KMS-11 (cell line): ENCODE results near the gene RAB4B.
"Not testable (repeated sequence)": the region's sequence is repeated elsewhere in the genome, so short reads cannot be mapped to it uniquely, and the experiment has no call there.

Source experiments
- H2AFZ ChIP-seq: fragments of 200-600 bp; sonication (generic); 2 replicates; pipeline ENCODE4 v1.6.1; 2016; ENCODE audit warnings: antibody characterized with exemption, mixed run types, low read depth
- H3K27ac ChIP-seq: fragments of 200-600 bp; sonication (generic); 2 replicates; pipeline ENCODE4 v1.6.1; 2016; ENCODE audit warnings: mild to moderate bottlenecking, mixed run types
- H3K27me3 ChIP-seq: fragments of 200-600 bp; sonication (generic); 2 replicates; pipeline ENCODE4 v1.6.1; 2017; ENCODE audit warnings: mild to moderate bottlenecking, low read depth, mixed run types, moderate library complexity; ENCODE audit not compliant: insufficient read depth
- H3K36me3 ChIP-seq: fragments of 200-600 bp; sonication (generic); 2 replicates; pipeline ENCODE4 v1.6.1; 2017; ENCODE audit warnings: mild to moderate bottlenecking, mixed run types; ENCODE audit not compliant: insufficient read depth
- H3K4me1 ChIP-seq: fragments of 200-600 bp; sonication (generic); 2 replicates; pipeline ENCODE4 v1.6.1; 2016; ENCODE audit warnings: mild to moderate bottlenecking, low read depth, mixed run types; ENCODE audit not compliant: poor library complexity, severe bottlenecking
- H3K4me2 ChIP-seq: fragments of 200-600 bp; sonication (generic); 2 replicates; pipeline ENCODE4 v1.7.0; 2016; ENCODE audit warnings: mild to moderate bottlenecking, mixed run types
- H3K4me3 ChIP-seq: fragments of 200-600 bp; sonication (generic); IDR thresholded peaks from 2 replicates; pipeline ENCODE4 v1.6.1; 2017; ENCODE audit warnings: low read depth, low read length, mixed read lengths; ENCODE audit not compliant: insufficient read depth
- H3K79me2 ChIP-seq: fragments of 200-600 bp; sonication (generic); 2 replicates; pipeline ENCODE4 v1.6.1; 2016; ENCODE audit warnings: low read depth, mixed run types; ENCODE audit not compliant: insufficient read depth
- H3K9ac ChIP-seq: fragments of 200-600 bp; sonication (generic); 2 replicates; pipeline ENCODE4 v1.6.1; 2016; ENCODE audit warnings: mild to moderate bottlenecking, mixed run types
- H4K20me1 ChIP-seq: fragments of 200-600 bp; sonication (generic); 2 replicates; pipeline ENCODE4 v1.6.1; 2016; ENCODE audit warnings: mild to moderate bottlenecking, mixed run types; ENCODE audit not compliant: insufficient read depth
- CTCF ChIP-seq: fragments of 200-600 bp; sonication (generic); conservative IDR thresholded peaks from 2 replicates; pipeline ENCODE4 v1.6.1; 2017; ENCODE audit warnings: low read depth, mild to moderate bottlenecking, antibody characterized with exemption, low read length, moderate library complexity, mixed read lengths

The RAB4B gene, protein sequence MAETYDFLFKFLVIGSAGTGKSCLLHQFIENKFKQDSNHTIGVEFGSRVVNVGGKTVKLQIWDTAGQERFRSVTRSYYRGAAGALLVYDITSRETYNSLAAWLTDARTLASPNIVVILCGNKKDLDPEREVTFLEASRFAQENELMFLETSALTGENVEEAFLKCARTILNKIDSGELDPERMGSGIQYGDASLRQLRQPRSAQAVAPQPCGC

GRCh38 chr19:40777937-40778705 is at the start of gene RAB4B:
TSS of gene RAB4B (plus strand) at chr19:40778247. CDS start at chr19:40778376, 129 bp downstream.
- H3K4me1 ChIP-seq: peaks cover 12% of the 10 kb centered on the region
- H2AFZ ChIP-seq: peak within 1 kb of the TSS; percentile 67

GRCh38 chr19:40730065-40730464 is 48.0 kb upstream of the RAB4B start:
- H3K79me2 ChIP-seq, H4K20me1 ChIP-seq, H3K9ac ChIP-seq, H3K27me3 ChIP-seq, H3K4me1 ChIP-seq, H3K36me3 ChIP-seq, H3K27ac ChIP-seq, H2AFZ ChIP-seq, H3K4me3 ChIP-seq, H3K4me2 ChIP-seq: not testable (repeated sequence)

More at GRCh38 chr19:40777937-40778705, at the start of gene RAB4B:
- no peaks in the 10 kb centered on the region for H4K20me1 ChIP-seq
- peak within 1 kb of the TSS; percentile 86 for H3K27ac ChIP-seq
- no peaks in the 10 kb centered on the region for H3K79me2 ChIP-seq
- TF ChIP-seq CTCF: no peak
- H3K9ac ChIP-seq: peak within 1 kb of the TSS; percentile 57; the same call in 1 of the 2 replicates
- peak within 1 kb of the TSS; percentile 58 for H3K4me3 ChIP-seq
- peak within 1 kb of the TSS; percentile 98 for H3K4me2 ChIP-seq
- peaks cover 25% of the 10 kb centered on the region for H3K27me3 ChIP-seq
- no peaks in the 10 kb centered on the region for H3K36me3 ChIP-seq

DNA sequence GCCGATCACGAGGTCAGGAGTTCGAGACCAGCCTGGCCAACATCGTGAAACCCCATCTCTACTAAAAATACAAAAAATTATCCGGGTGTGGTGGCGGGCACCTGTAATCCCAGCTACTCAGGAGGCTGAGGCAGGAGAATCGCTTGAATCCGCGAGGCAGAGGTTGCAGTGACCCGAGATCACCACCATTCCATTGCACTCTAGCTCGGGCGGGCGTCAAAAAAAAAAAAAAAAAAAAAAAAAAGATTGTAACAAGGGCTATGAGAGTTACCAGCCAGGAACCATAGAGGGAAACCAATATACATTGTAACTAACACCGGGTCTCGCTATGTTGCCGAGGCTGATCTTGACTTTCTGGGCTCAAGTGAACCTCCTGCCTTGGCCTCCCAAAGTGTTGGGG is 45.7 kb upstream of the RAB4B start:
- not testable (repeated sequence) for H3K27me3 ChIP-seq, H3K4me3 ChIP-seq, H3K9ac ChIP-seq, H3K4me2 ChIP-seq, H4K20me1 ChIP-seq, H2AFZ ChIP-seq, H3K79me2 ChIP-seq, H3K27ac ChIP-seq, H3K4me1 ChIP-seq, H3K36me3 ChIP-seq

DNA sequence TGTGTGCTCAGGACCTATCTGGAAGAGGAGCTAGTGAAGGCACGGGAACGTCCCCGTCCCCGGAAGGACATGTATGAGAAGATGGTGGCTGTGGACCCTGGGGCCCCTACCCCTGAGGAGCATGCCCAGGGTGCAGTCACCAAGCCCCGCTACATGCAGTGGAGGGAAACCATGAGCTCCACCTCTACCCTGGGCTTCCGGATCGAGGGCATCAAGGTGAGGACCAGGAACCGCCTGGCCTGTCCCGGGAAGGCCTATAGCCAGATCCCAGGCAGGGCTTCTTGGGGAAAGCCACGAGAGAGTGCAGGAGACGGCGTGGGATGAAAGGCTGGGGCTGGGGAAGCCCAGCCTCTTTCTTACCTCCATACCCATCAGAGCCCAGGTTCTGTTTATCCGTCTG is 44.9 kb upstream of the RAB4B start:
- no peaks in the 10 kb centered on the region for H3K4me1 ChIP-seq
- H3K4me3 ChIP-seq: no peak overlapping the region
- TF ChIP-seq CTCF: no peak
- no peak overlapping the region for H3K4me2 ChIP-seq
- no peaks in the 10 kb centered on the region for H3K79me2 ChIP-seq
- H3K36me3 ChIP-seq: no peaks in the 10 kb centered on the region
- no peak overlapping the region for H3K9ac ChIP-seq
- no peaks in the 10 kb centered on the region for H3K27me3 ChIP-seq
- no peak overlapping the region for H3K27ac ChIP-seq
- no peak overlapping the region for H2AFZ ChIP-seq
- H4K20me1 ChIP-seq: no peaks in the 10 kb centered on the region

DNA sequence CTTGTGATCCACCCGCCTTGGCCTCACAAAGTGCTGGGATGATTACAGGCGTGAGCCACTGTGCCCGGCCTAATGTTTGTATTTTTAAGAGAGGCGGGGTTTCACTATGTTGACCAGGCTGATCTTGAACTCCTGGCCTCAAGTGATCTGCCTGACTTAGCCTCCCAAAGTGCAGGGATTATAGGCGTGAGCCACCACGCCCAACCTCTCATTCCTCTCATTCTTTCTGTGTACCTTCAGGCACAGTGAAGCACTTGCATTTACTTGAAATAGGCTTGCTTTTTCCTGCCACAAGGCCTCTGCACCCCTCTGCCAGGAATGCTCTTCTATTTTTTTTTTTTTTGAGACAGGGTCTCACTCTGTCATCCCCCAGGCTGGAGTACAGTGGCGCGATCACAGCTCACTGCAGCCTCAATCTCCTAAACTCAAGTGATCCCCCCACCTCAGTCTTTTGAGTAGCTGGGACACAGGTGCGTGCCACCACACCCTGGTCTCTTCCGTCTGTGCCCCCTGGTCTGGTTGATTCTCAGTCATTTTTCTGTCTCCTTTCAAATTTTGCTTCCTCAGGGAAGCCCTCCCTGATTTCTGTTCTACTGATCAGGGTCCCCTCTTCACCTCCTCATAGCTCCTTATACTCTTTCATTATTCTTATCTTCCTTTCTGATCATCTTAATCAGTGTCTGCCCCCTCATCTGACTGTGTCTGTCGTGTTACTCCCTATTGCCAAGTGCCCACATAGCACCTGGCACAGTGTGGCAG is 42.9 kb upstream of the RAB4B start:
- Histone ChIP-seq H3K36me3 (no peaks in the 10 kb centered on the region), H3K4me1 (no peaks in the 10 kb centered on the region), H2AFZ (no peak overlapping the region), H3K27ac (no peak overlapping the region), H4K20me1 (no peaks in the 10 kb centered on the region), H3K4me3 (no peak overlapping the region), H3K79me2 (no peaks in the 10 kb centered on the region), H3K27me3 (no peaks in the 10 kb centered on the region), H3K4me2 (no peak overlapping the region), H3K9ac (no peak overlapping the region)
- TF ChIP-seq CTCF: no peak
